LNCaP clone FGC (cell line): ENCODE data around the gene ARPC1A.

Source experiments
- DNase-seq: peaks from one replicate; pipeline ENCODE4 v3.0.0-alpha.2; 2011; ENCODE audit warnings: low read depth
- H3K4me3 ChIP-seq: 2 replicates; pipeline ENCODE4 v1.5.1; 2011; ENCODE audit warnings: mild to moderate bottlenecking, low read depth, low read length, control low read depth
- TF ChIP-seq, protein P1 (sequence below): IDR thresholded peaks from 2 replicates; pipeline ENCODE4 v1.5.1; 2012; ENCODE audit warnings: mild to moderate bottlenecking; ENCODE audit not compliant: control insufficient read depth, insufficient read depth; ENCODE audit errors: extremely low read depth

ARPC1A gene

GRCh38 chr7:99369767-99370391, 44.2 kb downstream of the ARPC1A start:
- no peak for DNase-seq
- TF ChIP-seq, protein P1, sequence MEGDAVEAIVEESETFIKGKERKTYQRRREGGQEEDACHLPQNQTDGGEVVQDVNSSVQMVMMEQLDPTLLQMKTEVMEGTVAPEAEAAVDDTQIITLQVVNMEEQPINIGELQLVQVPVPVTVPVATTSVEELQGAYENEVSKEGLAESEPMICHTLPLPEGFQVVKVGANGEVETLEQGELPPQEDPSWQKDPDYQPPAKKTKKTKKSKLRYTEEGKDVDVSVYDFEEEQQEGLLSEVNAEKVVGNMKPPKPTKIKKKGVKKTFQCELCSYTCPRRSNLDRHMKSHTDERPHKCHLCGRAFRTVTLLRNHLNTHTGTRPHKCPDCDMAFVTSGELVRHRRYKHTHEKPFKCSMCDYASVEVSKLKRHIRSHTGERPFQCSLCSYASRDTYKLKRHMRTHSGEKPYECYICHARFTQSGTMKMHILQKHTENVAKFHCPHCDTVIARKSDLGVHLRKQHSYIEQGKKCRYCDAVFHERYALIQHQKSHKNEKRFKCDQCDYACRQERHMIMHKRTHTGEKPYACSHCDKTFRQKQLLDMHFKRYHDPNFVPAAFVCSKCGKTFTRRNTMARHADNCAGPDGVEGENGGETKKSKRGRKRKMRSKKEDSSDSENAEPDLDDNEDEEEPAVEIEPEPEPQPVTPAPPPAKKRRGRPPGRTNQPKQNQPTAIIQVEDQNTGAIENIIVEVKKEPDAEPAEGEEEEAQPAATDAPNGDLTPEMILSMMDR, result no peak
- H3K4me3 ChIP-seq, result no peak overlapping the region

DNA sequence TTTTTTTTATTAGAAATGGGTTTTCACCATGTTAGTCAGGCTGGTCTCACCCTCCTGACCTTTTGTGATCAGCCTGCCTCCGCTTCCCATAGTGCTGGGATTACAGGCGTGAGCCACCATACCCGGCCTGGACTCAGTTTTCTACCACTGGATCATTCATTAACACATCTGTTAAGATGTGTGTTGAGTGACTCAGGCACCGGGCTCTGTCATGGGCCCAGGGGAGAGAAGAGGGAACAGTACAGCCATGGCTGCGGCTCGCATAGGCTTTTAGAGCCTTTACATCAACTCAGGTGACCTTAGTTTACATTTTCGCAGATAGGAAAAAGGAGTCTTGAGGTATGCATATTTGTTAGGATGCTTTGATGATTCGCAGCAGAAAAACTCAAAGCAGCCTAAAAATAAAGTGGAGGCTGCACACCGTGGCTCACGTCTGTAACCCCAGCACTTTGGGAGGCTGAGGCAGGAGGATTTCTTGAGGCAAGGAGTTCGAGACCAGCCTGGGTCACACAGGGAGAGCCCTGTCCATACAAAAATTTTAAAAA, 45.8 kb downstream of the ARPC1A start:
- TF ChIP-seq, protein P1, result no peak
- no peak for DNase-seq
- no peak overlapping the region for H3K4me3 ChIP-seq

DNA sequence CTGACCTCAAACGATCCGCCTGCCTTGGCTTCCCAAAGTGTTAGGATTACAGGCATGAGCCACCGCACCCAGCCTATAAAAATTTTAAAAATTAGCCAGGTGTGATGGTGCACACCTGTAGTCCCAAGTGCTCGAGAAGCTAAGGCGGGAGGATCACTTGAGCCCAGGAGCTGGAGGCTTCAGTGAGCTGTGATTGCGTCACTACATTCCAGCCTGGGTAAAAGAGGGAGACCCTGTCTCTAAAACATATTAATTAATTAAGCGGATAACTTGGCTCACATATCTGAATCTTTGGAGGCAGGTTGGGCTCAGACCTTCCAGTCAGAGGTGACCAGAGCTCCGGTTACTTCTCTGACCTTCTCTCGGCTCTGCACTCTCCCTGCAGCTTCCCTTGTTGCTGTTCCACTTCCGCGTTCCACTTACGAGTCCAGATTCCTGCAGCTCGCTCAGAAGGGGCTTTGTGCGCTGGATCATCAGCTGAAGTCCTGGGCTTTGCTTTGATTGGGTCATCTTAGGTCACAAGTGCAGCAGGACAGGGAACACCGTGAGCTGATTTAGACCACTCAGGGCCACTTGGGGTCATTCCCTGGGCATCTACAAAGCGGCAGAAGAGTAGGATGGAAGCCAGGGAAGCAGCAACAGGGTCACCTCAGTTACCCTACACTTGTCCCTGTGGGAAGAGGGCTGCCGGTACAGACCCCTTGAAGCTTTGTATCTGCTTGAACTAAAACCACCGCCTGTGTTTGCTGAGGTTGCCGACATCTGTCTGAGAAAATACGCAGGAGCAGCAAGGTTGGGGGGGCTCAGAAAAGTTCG, 46.8 kb downstream of the ARPC1A start:
- DNase-seq, result no peak
- H3K4me3 ChIP-seq, result no peak overlapping the region
- TF ChIP-seq, protein P1, result no peak

GRCh38 chr7:99373091-99374066, 47.7 kb downstream of the ARPC1A start:
- H3K4me3 ChIP-seq, result no peak overlapping the region
- DNase-seq, result no peak
- TF ChIP-seq, protein P1, result no peak

- H3K4me3 ChIP-seq, result peak within 1 kb of the TSS; percentile 72
- no peak for DNase-seq
- TF ChIP-seq, protein P1, result no peak
Observed at GRCh38 chr7:99374111-99375064, 48.7 kb downstream of the ARPC1A start, which contains the start of gene ARPC1B. Gene ARPC1B, plus strand, starts transcription at chr7:99374730. Its CDS starts 10,985 bp downstream, at chr7:99385715.
